Stimulated activated CD8-positive, alpha-beta memory T cell treated with anti-CD3 and anti-CD28 coated beads, Interleukin-12 subunit alpha, Interleukin-12 subunit beta, amount 100 ng/mL, for 24 hours (primary cell): ENCODE measurements around the gene AKR1C2.
"Not testable (repeated sequence)": the region's sequence is repeated elsewhere in the genome, so short reads cannot be mapped to it uniquely, and the experiment has no call there.

Experiments used
- DNase-seq: peaks from one replicate; pipeline ENCODE4 v3.0.0-alpha.2; 2020; ENCODE audit errors: extremely low read depth

The AKR1C2 gene

GRCh38 chr10:5023177-5023805 lies 19.6 kb upstream of the AKR1C2 start:
- no peak for DNase-seq

GRCh38 chr10:5021624-5022290 lies 18.1 kb upstream of the AKR1C2 start:
- not testable (repeated sequence) for DNase-seq

DNA sequence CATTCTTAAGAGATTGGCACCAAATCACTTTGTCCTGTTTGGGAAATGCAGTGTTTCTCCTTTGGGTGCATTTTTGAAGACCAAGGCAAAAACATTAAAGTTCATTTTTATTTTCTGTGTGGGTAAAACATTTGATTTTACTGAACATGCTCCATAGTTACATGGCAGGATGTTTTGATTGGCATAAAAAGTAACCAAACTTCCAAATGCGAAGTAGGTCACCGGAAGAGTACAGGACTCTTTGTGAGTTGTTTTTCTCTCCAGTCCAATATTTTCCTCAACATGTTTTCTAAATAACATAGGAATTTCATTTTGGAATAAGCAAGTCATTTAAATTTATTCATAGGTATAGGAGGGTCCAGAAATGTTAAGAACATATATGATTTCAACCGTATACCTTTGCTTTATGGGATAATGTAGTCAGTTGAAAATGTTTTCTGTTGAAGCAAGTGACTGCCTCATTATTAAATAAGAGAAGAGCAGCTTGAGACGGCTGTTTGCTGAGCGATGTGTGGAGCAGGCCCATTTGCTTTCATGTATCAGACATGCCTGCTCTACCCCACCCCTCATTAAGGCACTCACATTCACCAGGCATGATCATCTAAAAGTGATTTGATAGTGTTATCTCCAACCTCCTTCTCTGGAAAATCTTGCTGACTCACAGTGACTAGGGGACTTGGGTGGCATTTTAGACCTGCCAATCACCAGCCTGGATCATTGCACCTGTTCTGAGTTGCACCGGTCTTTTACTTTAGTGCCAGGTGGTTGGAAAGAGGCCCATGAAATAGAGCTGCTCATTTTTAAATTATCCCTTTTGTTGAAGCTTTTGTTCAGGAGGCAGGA lies 16.3 kb upstream of the AKR1C2 start:
- DNase-seq: not testable (repeated sequence)

- not testable (repeated sequence) for DNase-seq
Observed at GRCh38 chr10:5018671-5019277, 15.1 kb upstream of the AKR1C2 start.

- DNase-seq: no peak
Observed at GRCh38 chr10:5018134-5018533, 14.5 kb upstream of the AKR1C2 start.

DNA sequence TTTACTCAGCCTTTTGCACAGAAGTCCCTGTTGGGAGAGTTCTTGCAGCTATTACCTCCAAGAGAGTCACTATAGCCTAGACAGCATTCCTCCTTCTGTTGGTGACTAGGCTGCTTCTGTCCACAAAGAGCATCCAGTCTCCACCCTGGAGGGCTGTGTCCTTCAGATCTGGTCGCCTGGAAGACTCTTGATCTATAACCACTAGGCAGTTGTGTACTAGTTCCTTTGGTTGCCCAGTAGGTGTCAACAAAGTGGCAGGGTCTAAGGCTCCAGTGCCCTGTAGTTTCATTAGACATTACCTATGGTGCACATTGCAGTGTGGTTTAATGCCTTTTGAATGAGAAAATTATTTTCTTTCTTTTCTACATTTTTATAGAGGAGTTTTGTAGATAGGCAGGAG lies 11.3 kb upstream of the AKR1C2 start:
- DNase-seq: no peak

- DNase-seq: not testable (repeated sequence)
Observed at GRCh38 chr10:5014200-5014910, 10.7 kb upstream of the AKR1C2 start.

DNA sequence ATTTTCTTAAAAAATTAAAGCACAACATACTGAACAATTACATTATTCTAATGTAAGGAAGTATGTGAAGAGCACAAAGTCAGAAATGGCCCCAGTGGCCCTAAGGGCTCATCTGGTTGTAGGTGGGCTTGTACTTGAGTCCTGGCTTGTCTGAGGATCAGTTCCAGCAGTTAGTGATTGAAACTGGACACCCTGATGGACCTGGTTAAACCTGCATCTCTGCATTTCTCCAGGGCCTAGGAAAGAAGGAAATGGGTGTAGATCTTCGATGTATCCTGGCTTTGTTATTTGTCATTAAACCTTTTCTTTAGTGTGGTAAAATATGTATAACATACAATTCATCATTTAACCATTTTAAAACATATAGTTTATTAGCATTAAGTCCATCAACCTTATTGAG lies 9.7 kb upstream of the AKR1C2 start:
- DNase-seq: no peak

- no peak for DNase-seq
Observed at GRCh38 chr10:5012595-5012994, 8.9 kb upstream of the AKR1C2 start.

- not testable (repeated sequence) for DNase-seq
Observed at GRCh38 chr10:5011392-5011791, 7.7 kb upstream of the AKR1C2 start.

DNA sequence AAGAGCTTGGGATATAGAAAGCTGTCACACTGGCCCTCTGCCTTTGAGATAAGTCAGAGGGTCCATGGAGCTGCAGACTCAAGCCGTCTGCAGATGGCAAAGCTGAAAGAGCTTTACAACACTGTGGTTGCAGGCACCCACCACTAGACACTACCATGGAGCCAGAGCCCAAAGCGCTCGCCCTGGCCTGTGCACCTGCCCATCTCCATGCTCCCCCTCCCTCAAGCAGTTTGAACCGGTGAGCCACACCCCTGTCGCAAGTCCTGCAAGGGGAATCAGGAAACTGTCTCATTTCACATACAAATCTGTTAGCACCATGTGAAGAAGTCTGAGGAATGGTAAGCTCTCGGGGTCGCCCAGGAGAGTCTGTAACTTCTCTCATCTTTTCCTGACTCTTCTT lies 6.4 kb upstream of the AKR1C2 start:
- DNase-seq: not testable (repeated sequence)

DNA sequence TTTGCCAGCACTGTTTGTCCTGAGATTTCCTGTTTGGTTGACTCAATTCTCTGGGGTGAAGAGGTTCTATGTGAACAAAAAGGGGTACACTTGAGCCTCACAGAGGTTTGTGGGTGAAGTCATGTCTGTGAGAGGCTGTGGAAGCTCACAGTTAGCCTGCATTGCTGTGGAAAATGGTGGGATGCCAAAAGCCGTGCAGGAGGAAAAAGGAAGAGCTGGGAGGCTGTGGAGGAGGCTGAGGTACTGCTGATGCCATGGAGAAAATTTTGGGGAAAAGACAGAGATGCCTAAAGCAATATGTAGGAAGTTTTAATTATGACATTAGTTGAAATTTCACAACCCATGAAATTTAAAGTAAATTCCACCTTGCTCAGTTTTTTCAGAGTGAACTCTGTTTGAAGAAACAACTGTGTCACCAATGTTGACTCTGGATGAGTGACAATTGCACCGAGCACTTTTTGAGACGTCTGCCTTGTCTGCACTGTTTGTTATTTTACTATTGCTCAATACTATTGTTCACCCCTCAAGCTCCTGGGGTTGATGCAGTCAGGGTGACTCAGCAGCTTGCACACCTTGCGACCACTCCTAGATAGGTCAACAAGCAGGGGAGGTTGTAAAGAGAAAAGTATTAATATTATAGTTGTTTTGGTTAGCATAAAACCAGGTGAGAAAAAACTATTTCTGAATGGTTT lies 5.3 kb upstream of the AKR1C2 start:
- DNase-seq: not testable (repeated sequence)

- not testable (repeated sequence) for DNase-seq
Observed at GRCh38 chr10:5004501-5004900, 844 bp upstream of the AKR1C2 start.

DNA sequence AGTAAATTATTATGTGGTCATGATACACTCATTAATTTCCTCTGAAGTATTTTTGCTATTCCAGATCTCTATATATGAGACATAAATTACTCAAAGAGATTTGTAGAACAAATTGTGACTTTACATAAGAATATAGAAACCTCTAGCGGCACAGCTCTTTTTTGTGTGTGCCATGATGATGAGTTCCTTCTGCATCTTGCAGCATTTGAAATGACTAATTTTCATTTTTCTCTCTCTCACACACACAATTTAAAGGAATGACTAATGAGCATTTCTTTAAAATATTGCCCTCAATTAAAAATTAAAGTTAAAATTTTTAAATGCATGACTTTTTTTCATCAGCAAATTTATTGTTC lies 351 bp upstream of the AKR1C2 start:
- DNase-seq: not testable (repeated sequence)

GRCh38 chr10:5002013-5002727 lies 1.5 kb downstream of the AKR1C2 start:
- no peak for DNase-seq

GRCh38 chr10:4998671-4999070 lies 5.0 kb downstream of the AKR1C2 start:
- DNase-seq: no peak

- not testable (repeated sequence) for DNase-seq
Observed at GRCh38 chr10:4994260-4994659, 9.4 kb downstream of the AKR1C2 start.

DNA sequence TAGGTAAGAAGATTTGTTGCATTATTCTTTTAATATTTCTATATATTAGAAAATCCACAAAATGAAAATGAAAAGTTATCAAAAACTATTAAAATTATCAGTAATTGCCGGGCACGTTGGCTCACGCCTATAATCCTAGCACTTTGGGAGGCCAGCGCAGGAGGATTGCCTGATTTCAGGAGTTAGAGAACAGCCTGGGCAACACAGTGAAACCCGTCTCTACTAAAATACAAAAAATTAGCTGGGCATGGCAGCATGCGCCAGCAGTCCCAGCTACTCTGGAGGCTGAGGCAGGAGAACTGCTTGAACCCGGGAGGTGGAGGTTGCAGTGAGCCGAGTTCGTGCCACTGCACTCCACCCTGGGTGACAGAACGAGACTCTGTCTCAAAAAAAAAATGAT lies 11.1 kb downstream of the AKR1C2 start:
- not testable (repeated sequence) for DNase-seq

DNA sequence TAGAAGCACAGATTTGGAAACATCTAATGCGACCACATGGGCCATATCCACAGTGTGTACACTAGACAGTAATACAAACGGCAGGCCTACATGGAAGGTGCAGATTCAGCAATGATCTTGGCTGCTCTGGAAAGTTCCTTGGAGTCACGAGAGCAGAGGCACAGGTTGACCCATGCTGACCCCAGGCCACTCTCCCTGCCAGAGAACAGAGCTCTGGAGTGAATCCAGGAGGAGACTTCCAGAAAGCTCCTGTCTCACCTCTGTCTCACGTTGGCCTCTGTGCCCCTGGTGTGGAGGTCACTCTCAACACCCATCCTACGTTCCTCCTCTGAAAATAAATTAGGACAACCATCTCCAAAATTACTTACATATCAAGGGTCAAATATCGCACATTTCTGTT lies 12.2 kb downstream of the AKR1C2 start:
- not testable (repeated sequence) for DNase-seq

- DNase-seq: no peak
Observed at GRCh38 chr10:4990217-4990616, 13.4 kb downstream of the AKR1C2 start.
